Activated naive CD8-positive, alpha-beta T cell treated with anti-CD3 and anti-CD28 coated beads, Interleukin-2, amount 10 ng/mL, durations not matched to agents 7 days and 5 days (primary cell): ENCODE measurements around the gene NOP53. TPM values are rescaled to one million over a fixed set of nuclear protein-coding genes. Genes with fewer than 3 reads are reported as not detected.
"Not testable (repeated sequence)": the region's sequence is repeated elsewhere in the genome, so short reads cannot be mapped to it uniquely, and the experiment has no call there.

Experiments
- ATAC-seq: fragments of 150-1000 bp; cut with Tn5 transposase; one replicate; pipeline ENCODE4 v1.10.0; 2021; ENCODE audit warnings: low read depth, moderate library complexity
- POLR2A ChIA-PET: fragments of 350-600 bp; sonication (Branson Sonifier 250); formaldehyde crosslinking; loops from one replicate; lab custom pipeline; 2021; ENCODE audit warnings: antibody characterized with exemption; lab: Charles Lee
- DNase-seq: peaks from one replicate; pipeline ENCODE4 v3.0.0; 2021
- H3K27ac Mint-ChIP-seq: one replicate; pipeline ENCODE4 v1.8.0; 2022; ENCODE audit warnings: mild to moderate bottlenecking, mixed read lengths
- H3K27me3 Mint-ChIP-seq: one replicate; pipeline ENCODE4 v1.8.0; 2022; ENCODE audit warnings: mild to moderate bottlenecking, moderate library complexity, mixed read lengths
- H3K36me3 Mint-ChIP-seq: one replicate; pipeline ENCODE4 v1.8.0; 2021; ENCODE audit warnings: mild to moderate bottlenecking, mixed read lengths
- H3K4me1 Mint-ChIP-seq: one replicate; pipeline ENCODE4 v1.8.0; 2021; ENCODE audit warnings: mixed read lengths
- H3K4me3 Mint-ChIP-seq: one replicate; pipeline ENCODE4 v1.8.0; 2022; ENCODE audit warnings: mild to moderate bottlenecking, moderate library complexity, mixed read lengths
- H3K9me3 Mint-ChIP-seq: one replicate; pipeline ENCODE4 v1.8.0; 2021; ENCODE audit warnings: mixed read lengths
- total RNA-seq, 2 experiments: library from RNA; stranded (reverse); gene quantifications; one replicate each; pipeline ENCODE4 v1.2.3, GENCODE V29; 2021

NOP53 gene
- total RNA-seq, 2 experiments from 2014 or later, result 434 to 469 TPM

- no peak for ATAC-seq
- Mint-ChIP-seq H3K9me3 (no peaks in the 10 kb centered on the region), H3K4me1 (peaks cover 17% of the 10 kb centered on the region), H3K27me3 (peaks cover 16% of the 10 kb centered on the region), H3K27ac (no peak overlapping the region), H3K4me3 (no peak overlapping the region), H3K36me3 (no peaks in the 10 kb centered on the region)
- no peak for DNase-seq
- POLR2A ChIA-PET, result interaction anchor here (0.6 kb wide), 1 partner anchor 253 kb away, joined by 4 read pairs; no protein-coding TSS in a partner anchor
Observed at GRCh38 chr19:47725759-47726401, 19.5 kb upstream of the NOP53 start.

GRCh38 chr19:47726467-47726866 is 18.9 kb upstream of the NOP53 start:
- H3K9me3 Mint-ChIP-seq, result no peaks in the 10 kb centered on the region
- ATAC-seq (no peak), DNase-seq (no peak)
- POLR2A ChIA-PET, result no interaction called here
- peaks cover 17% of the 10 kb centered on the region for H3K4me1 Mint-ChIP-seq
- peaks cover 16% of the 10 kb centered on the region for H3K27me3 Mint-ChIP-seq
- no peak overlapping the region for H3K4me3 Mint-ChIP-seq
- no peaks in the 10 kb centered on the region for H3K36me3 Mint-ChIP-seq
- H3K27ac Mint-ChIP-seq, result no peak overlapping the region

- H3K4me3 Mint-ChIP-seq, DNase-seq, H3K9me3 Mint-ChIP-seq, H3K36me3 Mint-ChIP-seq, POLR2A ChIA-PET, H3K27ac Mint-ChIP-seq, ATAC-seq: not testable (repeated sequence)
- Mint-ChIP-seq H3K4me1 (peaks cover 17% of the 10 kb centered on the region), H3K27me3 (peaks cover 18% of the 10 kb centered on the region)
Observed at GRCh38 chr19:47728295-47728694, 17.1 kb upstream of the NOP53 start.

DNA sequence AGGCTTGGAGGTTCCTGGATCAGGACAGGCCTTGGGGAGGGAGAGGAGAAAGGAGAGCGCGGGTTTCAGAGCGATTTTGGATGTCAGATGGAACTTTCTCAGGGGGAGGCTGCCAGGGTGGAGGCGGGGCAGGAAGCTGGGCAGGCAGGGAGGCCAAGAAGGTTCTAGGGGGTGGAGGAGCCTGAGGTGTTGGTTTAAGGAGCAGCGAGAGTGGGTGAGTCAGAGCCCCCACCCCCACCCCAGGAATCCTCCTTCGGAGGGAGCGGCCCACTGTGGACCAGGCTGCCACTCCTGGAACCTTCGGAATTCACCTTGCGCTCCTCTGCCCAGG is 15.9 kb upstream of the NOP53 start:
- Mint-ChIP-seq H3K27ac (peak overlapping the region; percentile 6), H3K36me3 (no peaks in the 10 kb centered on the region), H3K27me3 (peaks cover 17% of the 10 kb centered on the region), H3K9me3 (no peaks in the 10 kb centered on the region), H3K4me3 (peak overlapping the region; percentile 86), H3K4me1 (peaks cover 17% of the 10 kb centered on the region)
- POLR2A ChIA-PET, result interaction anchor here (0.9 to 1.6 kb wide), 3 partner anchors 11 to 126 kb away, joined by 3 to 5 read pairs (median 3); no protein-coding TSS in a partner anchor
- ATAC-seq, result peak; percentile 49
- DNase-seq, result no peak

DNA sequence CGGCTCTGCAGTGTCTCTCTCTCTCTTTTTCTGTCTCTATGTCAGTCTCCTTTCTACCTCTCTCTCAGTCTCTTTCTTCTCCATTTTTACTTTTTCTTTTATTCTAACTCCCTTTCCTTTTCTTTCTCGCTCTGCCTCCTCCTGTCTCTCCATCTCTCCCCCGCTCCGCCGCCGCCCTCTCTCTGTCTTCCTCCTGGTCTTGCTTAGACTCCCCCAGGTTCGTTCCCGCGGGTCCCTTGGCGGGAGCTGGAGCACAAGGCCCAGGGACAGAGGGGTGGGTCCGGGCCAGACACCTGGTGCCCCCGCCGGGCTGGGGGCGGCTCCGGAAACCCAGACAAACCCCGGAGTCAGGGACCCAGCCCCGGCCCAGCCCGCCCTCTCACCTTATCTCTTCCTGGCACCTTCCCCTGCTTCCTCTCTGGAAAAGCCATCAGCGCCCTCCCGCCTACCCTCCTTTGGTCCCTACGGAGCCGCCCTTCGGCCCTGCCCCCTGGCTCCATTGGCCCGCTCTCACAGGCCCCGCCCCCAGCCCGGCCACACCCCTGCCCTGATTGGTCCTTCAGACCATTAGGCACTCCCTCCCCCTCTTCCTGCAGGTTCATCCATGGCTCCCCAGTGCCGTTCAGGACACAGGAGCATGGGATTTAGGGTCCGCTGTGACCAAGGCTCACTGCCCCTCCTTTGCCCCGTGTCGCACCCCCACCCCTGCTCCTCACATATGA is 15.4 kb upstream of the NOP53 start:
- Mint-ChIP-seq H3K27me3 (peaks cover 17% of the 10 kb centered on the region), H3K9me3 (no peaks in the 10 kb centered on the region), H3K4me3 (peak overlapping the region; percentile 86), H3K4me1 (peaks cover 17% of the 10 kb centered on the region), H3K27ac (no peak overlapping the region), H3K36me3 (no peaks in the 10 kb centered on the region)
- ATAC-seq, result peak; percentile 68
- POLR2A ChIA-PET, result interaction anchor here (0.9 to 1.6 kb wide), 3 partner anchors 10 to 127 kb away, joined by 3 to 5 read pairs (median 3); no protein-coding TSS in a partner anchor
- DNase-seq, result peak; percentile 73

- peaks cover 17% of the 10 kb centered on the region for H3K27me3 Mint-ChIP-seq
- ATAC-seq (no peak), DNase-seq (no peak)
- POLR2A ChIA-PET, result interaction anchor here (1.0 to 1.6 kb wide), 2 partner anchors 10 to 128 kb away, joined by 3 to 5 read pairs; no protein-coding TSS in a partner anchor
- H3K4me3 Mint-ChIP-seq, result peak overlapping the region; percentile 86
- peaks cover 17% of the 10 kb centered on the region for H3K4me1 Mint-ChIP-seq
- H3K36me3 Mint-ChIP-seq, result no peaks in the 10 kb centered on the region
- no peaks in the 10 kb centered on the region for H3K9me3 Mint-ChIP-seq
- no peak overlapping the region for H3K27ac Mint-ChIP-seq
Observed at GRCh38 chr19:47730521-47730889, 14.8 kb upstream of the NOP53 start.

DNA sequence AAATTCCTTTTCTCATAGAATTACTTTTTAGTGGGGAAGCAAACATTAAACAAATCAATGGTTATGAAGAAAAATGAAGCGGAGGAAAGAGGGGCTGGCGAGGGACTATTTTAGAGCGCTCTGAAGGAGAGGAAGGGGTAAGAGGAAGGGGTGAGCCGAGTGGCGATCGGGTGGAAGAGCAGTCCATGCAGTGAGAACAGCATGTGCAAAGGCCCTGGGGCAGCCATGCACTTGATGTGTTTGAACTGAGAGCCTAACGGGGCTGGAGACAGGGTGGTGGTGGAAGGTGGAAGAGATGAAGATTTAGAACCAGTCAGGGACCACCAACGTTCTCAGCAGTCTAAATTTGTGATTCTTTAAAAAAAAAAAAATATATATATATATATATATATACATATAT is 14.4 kb upstream of the NOP53 start:
- H3K27me3 Mint-ChIP-seq, result peaks cover 17% of the 10 kb centered on the region
- peaks cover 17% of the 10 kb centered on the region for H3K4me1 Mint-ChIP-seq
- DNase-seq, result no peak
- no peak for ATAC-seq
- H3K9me3 Mint-ChIP-seq, result no peaks in the 10 kb centered on the region
- POLR2A ChIA-PET, result no interaction called here
- no peak overlapping the region for H3K4me3 Mint-ChIP-seq
- H3K27ac Mint-ChIP-seq, result no peak overlapping the region
- no peaks in the 10 kb centered on the region for H3K36me3 Mint-ChIP-seq

DNA sequence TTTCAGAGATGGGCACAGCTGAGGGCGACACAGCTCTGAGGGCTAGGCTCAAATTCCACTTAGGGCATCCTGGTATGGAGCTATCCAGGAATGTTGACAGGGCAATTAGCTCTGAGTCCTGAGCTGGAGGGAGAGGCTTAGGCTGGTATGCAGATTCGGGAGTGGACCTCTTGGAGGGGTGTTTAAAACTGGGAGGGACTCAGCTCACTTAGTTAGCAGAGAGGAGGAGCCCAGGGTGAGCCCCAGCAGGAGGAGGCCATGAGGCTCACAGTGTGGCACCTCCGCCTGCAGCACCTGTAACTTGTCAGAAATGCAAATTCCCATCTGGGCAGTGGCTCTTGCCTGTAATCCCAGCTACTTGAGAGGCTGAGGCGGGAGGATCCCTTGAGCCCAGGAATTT is 10.2 kb upstream of the NOP53 start:
- Mint-ChIP-seq H3K27me3 (peaks cover 7% of the 10 kb centered on the region), H3K36me3 (no peaks in the 10 kb centered on the region), H3K27ac (no peak overlapping the region), H3K4me1 (peaks cover 3% of the 10 kb centered on the region), H3K9me3 (no peaks in the 10 kb centered on the region), H3K4me3 (no peak overlapping the region)
- ATAC-seq (no peak), DNase-seq (no peak)
- POLR2A ChIA-PET, result interaction anchor here (1.4 kb wide), 1 partner anchor 10 kb away, joined by 3 read pairs; no protein-coding TSS in a partner anchor

GRCh38 chr19:47740866-47741519 is 4.4 kb upstream of the NOP53 start:
- no peaks in the 10 kb centered on the region for H3K9me3 Mint-ChIP-seq
- no peaks in the 10 kb centered on the region for H3K36me3 Mint-ChIP-seq
- ATAC-seq, result no peak
- H3K27ac Mint-ChIP-seq, result no peak overlapping the region
- DNase-seq, result no peak
- H3K27me3 Mint-ChIP-seq, result no peaks in the 10 kb centered on the region
- peaks cover 13% of the 10 kb centered on the region for H3K4me1 Mint-ChIP-seq
- POLR2A ChIA-PET, result interaction anchor here (0.6 to 1.6 kb wide), 2 partner anchors 11 to 12 kb away, joined by 3 to 5 read pairs; no protein-coding TSS in a partner anchor
- no peak overlapping the region for H3K4me3 Mint-ChIP-seq

DNA sequence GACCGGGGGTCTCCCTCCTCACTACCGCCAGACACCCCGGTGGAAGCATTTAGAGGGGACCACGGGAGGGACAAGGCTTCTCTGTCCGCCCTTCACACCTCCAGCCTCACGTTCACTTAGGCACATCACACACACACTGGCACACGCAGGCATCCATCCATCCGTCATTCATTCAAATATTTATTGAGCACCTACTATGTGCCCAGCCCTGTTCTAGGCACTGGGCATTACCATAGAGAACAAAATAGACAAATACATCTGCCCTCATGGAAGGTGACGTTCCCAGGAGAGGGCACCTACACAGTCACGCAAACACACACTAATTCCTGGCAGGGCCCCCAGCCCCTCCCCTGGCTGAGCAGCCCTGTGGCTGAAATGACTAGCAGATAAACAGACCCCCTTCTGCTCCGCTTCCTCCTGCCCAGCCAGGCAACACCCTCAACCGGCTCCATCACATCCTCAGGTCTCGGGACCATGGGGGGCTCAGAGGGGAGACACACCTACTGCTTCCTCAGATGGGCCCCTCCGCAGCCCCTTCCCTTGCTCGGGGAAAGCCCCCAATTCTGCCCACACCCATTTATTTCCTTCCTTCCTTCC is 3.7 kb upstream of the NOP53 start:
- H3K9me3 Mint-ChIP-seq, result no peaks in the 10 kb centered on the region
- H3K4me1 Mint-ChIP-seq, result peaks cover 13% of the 10 kb centered on the region
- no peaks in the 10 kb centered on the region for H3K36me3 Mint-ChIP-seq
- H3K27ac Mint-ChIP-seq, result no peak overlapping the region
- no peak for ATAC-seq
- H3K4me3 Mint-ChIP-seq, result no peak overlapping the region
- H3K27me3 Mint-ChIP-seq, result no peaks in the 10 kb centered on the region
- POLR2A ChIA-PET, result interaction anchor here (0.6 kb wide), 1 partner anchor 12 kb away, joined by 3 read pairs; no protein-coding TSS in a partner anchor
- no peak for DNase-seq

- H3K27ac Mint-ChIP-seq, result no peak overlapping the region
- DNase-seq, result no peak
Observed at GRCh38 chr19:47742634-47743033, 2.7 kb upstream of the NOP53 start.

DNA sequence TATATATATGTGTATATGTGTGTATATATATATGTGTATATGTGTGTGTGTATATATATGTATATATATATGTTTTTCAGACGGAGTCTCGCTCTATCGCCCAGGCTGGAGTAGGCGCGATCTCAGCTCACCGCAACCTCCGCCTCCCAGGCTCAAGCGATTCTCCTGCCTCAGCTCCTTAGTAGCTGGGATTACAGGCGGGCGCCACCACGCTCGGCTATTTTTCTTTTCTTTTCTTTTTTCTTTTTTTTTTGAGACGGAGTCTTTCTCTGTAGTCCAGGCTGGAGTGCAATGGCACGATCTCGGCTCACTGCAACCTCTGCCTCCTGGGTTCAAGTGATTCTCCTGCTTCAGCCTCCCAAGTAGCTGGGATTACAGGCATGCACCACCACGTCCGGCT is 783 bp downstream of the NOP53 start:
- ATAC-seq, POLR2A ChIA-PET: not testable (repeated sequence)
- peaks cover 21% of the 10 kb centered on the region for H3K36me3 Mint-ChIP-seq

More at GRCh38 chr19:47742634-47743033, 2.7 kb upstream of the NOP53 start:
- POLR2A ChIA-PET, result no interaction called here
- ATAC-seq, result no peak
- peak overlapping the region; percentile 75 for H3K4me3 Mint-ChIP-seq
- H3K36me3 Mint-ChIP-seq, result peaks cover 2% of the 10 kb centered on the region
- peaks cover 15% of the 10 kb centered on the region for H3K4me1 Mint-ChIP-seq
- no peaks in the 10 kb centered on the region for H3K27me3 Mint-ChIP-seq
- H3K9me3 Mint-ChIP-seq, result no peaks in the 10 kb centered on the region

GRCh38 chr19:47749326-47749725 is 4.0 kb downstream of the NOP53 start:
- ATAC-seq (peak; percentile 24), DNase-seq (no peak)
- Mint-ChIP-seq H3K36me3 (peaks cover 32% of the 10 kb centered on the region), H3K27me3 (no peaks in the 10 kb centered on the region), H3K4me1 (peaks cover 48% of the 10 kb centered on the region), H3K4me3 (peak overlapping the region; percentile 67), H3K9me3 (no peaks in the 10 kb centered on the region), H3K27ac (peak overlapping the region; percentile 84)
- POLR2A ChIA-PET, result interaction anchor here (0.6 to 1.5 kb wide), 2 partner anchors 29 to 298 kb away, joined by 4 to 5 read pairs; partner anchors contain the start of gene SELENOW

More for the DNA sequence above, 783 bp downstream of the NOP53 start:
- Mint-ChIP-seq H3K4me1 (peaks cover 34% of the 10 kb centered on the region), H3K4me3 (peak overlapping the region; percentile 99), H3K27ac (peak overlapping the region; percentile 100)
- not testable (repeated sequence) for DNase-seq, H3K27me3 Mint-ChIP-seq, H3K9me3 Mint-ChIP-seq
